Right atrium auricular region (tissue), 2 donors: Measurements from ENCODE around the gene PRKD1. TPM values are rescaled to one million over a fixed set of nuclear protein-coding genes. Genes with fewer than 3 reads are reported as not detected.

Experiments used
- DNase-seq: peaks from one replicate; pipeline ENCODE4 v3.0.0-alpha.2; 2019; ENCODE audit warnings: low spot score
- H3K27ac ChIP-seq, 2 donors: fragments of 200-600 bp; sonication (generic); 1 replicate in 1 of 2; 2 replicates in 1 of 2; pipeline ENCODE4 v1.5.1; 2016 to 2019
- H3K27me3 ChIP-seq, 2 donors: fragments of 200-600 bp; sonication (generic); one replicate each; pipeline versions ENCODE4 v1.5.1 to v1.6.0; 2017 to 2019
- H3K36me3 ChIP-seq: fragments of 200-600 bp; sonication (generic); one replicate; pipeline ENCODE4 v1.5.1; 2016
- H3K4me1 ChIP-seq, 2 donors: fragments of 200-600 bp; sonication (generic); one replicate each; pipeline versions ENCODE4 v1.5.1 to v1.6.0; 2017 to 2019
- H3K4me3 ChIP-seq, 2 donors: fragments of 200-600 bp; sonication (generic); 1 replicate in 1 of 2; 2 replicates in 1 of 2; pipeline ENCODE4 v1.5.1; 2017 to 2019; ENCODE audit warnings: mild to moderate bottlenecking in 1 of 2, moderate library complexity in 1 of 2
- H3K9me3 ChIP-seq, 2 donors: fragments of 200-600 bp; sonication (generic); one replicate each; pipeline ENCODE4 v1.5.1; 2019
- total RNA-seq, 2 donors: library from RNA; depleted of rRNA; stranded (reverse); fragments of >200 nt; gene quantifications; one replicate each; pipeline ENCODE4 v1.1.0, GENCODE V29; 2016
- TF ChIP-seq, protein P1 (sequence below), 2 donors: fragments of 200-600 bp; sonication (generic); IDR thresholded peaks; one replicate each; pipeline ENCODE4 v1.5.1; 2019; ENCODE audit warnings: antibody characterized with exemption in 2 of 2

The PRKD1 gene
- total RNA-seq, 2 donors from 2014 or later = 4.3 to 7.5 TPM

- no peak overlapping the region for H3K27ac ChIP-seq
- DNase-seq = no peak
Observed at GRCh38 chr14:29724991-29725390, 202.7 kb downstream of the PRKD1 start.

GRCh38 chr14:29722831-29723230 is 204.8 kb downstream of the PRKD1 start:
- Histone ChIP-seq H3K27ac (no peak overlapping the region), H3K27me3 (no peaks in the 10 kb centered on the region)
- no peak for DNase-seq

More at GRCh38 chr14:29724991-29725390, 202.7 kb downstream of the PRKD1 start:
- H3K4me1 ChIP-seq = peaks cover 0 to 8% of the 10 kb centered on the region in 2 donors
- H3K27me3 ChIP-seq = no peaks in the 10 kb centered on the region
- no peaks in the 10 kb centered on the region for H3K9me3 ChIP-seq
- H3K36me3 ChIP-seq = no peaks in the 10 kb centered on the region
- TF ChIP-seq, protein P1, sequence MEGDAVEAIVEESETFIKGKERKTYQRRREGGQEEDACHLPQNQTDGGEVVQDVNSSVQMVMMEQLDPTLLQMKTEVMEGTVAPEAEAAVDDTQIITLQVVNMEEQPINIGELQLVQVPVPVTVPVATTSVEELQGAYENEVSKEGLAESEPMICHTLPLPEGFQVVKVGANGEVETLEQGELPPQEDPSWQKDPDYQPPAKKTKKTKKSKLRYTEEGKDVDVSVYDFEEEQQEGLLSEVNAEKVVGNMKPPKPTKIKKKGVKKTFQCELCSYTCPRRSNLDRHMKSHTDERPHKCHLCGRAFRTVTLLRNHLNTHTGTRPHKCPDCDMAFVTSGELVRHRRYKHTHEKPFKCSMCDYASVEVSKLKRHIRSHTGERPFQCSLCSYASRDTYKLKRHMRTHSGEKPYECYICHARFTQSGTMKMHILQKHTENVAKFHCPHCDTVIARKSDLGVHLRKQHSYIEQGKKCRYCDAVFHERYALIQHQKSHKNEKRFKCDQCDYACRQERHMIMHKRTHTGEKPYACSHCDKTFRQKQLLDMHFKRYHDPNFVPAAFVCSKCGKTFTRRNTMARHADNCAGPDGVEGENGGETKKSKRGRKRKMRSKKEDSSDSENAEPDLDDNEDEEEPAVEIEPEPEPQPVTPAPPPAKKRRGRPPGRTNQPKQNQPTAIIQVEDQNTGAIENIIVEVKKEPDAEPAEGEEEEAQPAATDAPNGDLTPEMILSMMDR (IDR thresholded peaks at IDR 0.05) = no peak
- no peak overlapping the region for H3K4me3 ChIP-seq

DNA sequence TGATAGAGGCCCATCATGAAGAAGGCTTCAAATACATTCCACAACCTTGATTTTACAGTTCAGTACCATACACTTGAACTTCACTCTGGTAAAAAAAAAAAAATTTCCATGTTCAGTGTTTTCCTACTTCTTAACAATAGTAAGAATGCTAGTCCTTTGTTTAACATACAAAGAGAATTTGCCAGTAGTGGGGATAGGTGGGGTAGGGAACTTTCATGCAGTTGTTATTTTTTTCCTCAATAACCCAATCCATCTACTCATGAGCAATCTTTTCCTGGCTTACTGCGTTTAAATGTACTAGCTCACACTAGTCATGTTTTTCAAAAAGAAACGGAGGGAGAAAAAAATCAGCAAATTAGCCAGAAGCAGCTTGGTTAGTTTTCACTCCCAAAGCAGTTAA is 206.1 kb downstream of the PRKD1 start:
- no peak overlapping the region for H3K4me3 ChIP-seq
- no peak overlapping the region for H3K27ac ChIP-seq
- no peaks in the 10 kb centered on the region for H3K9me3 ChIP-seq
- peaks cover 0 to 7% of the 10 kb centered on the region in 2 donors for H3K4me1 ChIP-seq
- no peaks in the 10 kb centered on the region for H3K36me3 ChIP-seq
- TF ChIP-seq, protein P1 (IDR thresholded peaks at IDR 0.05) = no peak
- no peak for DNase-seq
- H3K27me3 ChIP-seq = no peaks in the 10 kb centered on the region

More at GRCh38 chr14:29722831-29723230, 204.8 kb downstream of the PRKD1 start:
- peaks cover 0 to 8% of the 10 kb centered on the region in 2 donors for H3K4me1 ChIP-seq
- H3K4me3 ChIP-seq = no peak overlapping the region
- TF ChIP-seq, protein P1 (IDR thresholded peaks at IDR 0.05) = no peak
- no peaks in the 10 kb centered on the region for H3K36me3 ChIP-seq
- H3K9me3 ChIP-seq = no peaks in the 10 kb centered on the region

- DNase-seq = no peak
- no peaks in the 10 kb centered on the region for H3K27me3 ChIP-seq
- no peaks in the 10 kb centered on the region for H3K9me3 ChIP-seq
- H3K27ac ChIP-seq = no peak overlapping the region
- no peaks in the 10 kb centered on the region for H3K36me3 ChIP-seq
- H3K4me3 ChIP-seq = no peak overlapping the region
- no peaks in the 10 kb centered on the region for H3K4me1 ChIP-seq
- TF ChIP-seq, protein P1 (IDR thresholded peaks at IDR 0.05) = no peak
Observed at GRCh38 chr14:29717901-29718300, 209.7 kb downstream of the PRKD1 start.

DNA sequence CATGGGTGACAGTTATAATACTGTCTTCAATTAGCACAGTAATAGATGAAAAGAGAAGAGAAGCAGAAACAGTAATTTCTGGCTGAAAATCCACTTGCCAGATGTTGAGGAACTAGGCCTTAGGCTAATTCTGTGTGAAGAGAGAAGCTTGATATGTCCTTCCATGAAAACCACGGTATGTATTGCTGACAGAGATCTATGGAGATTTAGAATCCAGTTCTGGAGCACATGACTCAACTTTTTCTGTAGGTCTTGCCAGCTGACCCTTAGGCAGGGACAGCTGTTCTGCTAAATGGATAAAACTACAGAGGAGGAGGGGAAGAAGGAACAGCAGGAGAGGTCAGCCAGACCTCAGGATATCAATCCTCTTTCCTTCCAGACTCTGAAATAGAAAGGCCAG is 211.5 kb downstream of the PRKD1 start:
- Histone ChIP-seq H3K27ac (no peak overlapping the region), H3K36me3 (no peaks in the 10 kb centered on the region), H3K4me1 (no peaks in the 10 kb centered on the region), H3K27me3 (no peaks in the 10 kb centered on the region), H3K9me3 (no peaks in the 10 kb centered on the region), H3K4me3 (no peak overlapping the region)
- TF ChIP-seq, protein P1 (IDR thresholded peaks at IDR 0.05) = no peak
- no peak for DNase-seq

DNA sequence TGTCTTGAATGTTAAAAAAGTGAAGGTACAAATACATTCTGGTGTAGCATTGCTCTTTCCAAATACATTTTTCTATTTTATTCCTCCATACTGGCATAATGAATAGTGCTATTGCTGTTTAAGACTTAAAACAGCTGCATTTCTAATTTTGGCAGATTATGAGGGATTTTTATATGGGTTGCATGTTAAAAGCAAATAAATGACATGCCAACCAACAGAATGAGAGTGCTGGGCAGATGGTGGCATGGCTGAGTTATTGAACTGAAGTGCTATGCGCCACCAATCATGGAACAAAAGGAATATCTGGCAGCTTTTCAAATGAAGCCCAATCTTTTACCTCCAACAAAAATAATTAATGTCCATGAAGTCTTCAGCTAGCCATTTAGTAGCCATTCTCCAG is 215.0 kb downstream of the PRKD1 start:
- H3K27ac ChIP-seq = no peak overlapping the region
- H3K36me3 ChIP-seq = no peaks in the 10 kb centered on the region
- no peak overlapping the region for H3K4me3 ChIP-seq
- no peaks in the 10 kb centered on the region for H3K27me3 ChIP-seq
- TF ChIP-seq, protein P1 (IDR thresholded peaks at IDR 0.05) = no peak
- H3K4me1 ChIP-seq = no peaks in the 10 kb centered on the region
- H3K9me3 ChIP-seq = no peaks in the 10 kb centered on the region
- DNase-seq = no peak
